ENCODE data around the gene LRRC9.

LRRC9 gene

GRCh38 chr14:60058087-60058486 lies 138.1 kb downstream of the LRRC9 start:
- no peak for DNase-seq (ENCODE audit: low read depth)
- TF ChIP-seq CTCF (IDR thresholded peaks at IDR 0.05; ENCODE audit: low read length, missing control alignments), result no peak
- no peak overlapping the region for H3K4me3 ChIP-seq (replicated peaks; ENCODE audit: low read depth, low read length)

DNA sequence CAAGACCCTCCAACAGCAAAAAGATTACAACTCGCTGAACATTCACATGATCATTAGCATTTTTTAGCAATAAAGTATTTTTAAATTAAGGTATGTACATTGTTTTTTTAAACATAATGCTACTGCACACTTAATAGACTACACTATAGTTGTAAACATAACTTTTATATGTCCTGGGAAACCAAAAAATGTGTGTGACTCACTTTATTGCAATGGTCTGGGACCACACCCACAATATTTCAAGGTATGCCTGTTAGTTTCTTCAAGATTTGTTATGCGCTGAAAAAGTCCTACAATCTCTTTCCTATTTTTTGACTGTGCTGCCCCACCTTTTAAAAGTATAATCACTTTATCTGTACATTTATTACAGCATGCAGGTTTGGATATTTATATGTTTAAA lies 141.4 kb downstream of the LRRC9 start:
- no peak for TF ChIP-seq CTCF (IDR thresholded peaks at IDR 0.05; ENCODE audit: low read length, missing control alignments)
- H3K4me3 ChIP-seq (replicated peaks; ENCODE audit: low read depth, low read length), result no peak overlapping the region
- peak; percentile 10 for DNase-seq (ENCODE audit: low read depth)

DNA sequence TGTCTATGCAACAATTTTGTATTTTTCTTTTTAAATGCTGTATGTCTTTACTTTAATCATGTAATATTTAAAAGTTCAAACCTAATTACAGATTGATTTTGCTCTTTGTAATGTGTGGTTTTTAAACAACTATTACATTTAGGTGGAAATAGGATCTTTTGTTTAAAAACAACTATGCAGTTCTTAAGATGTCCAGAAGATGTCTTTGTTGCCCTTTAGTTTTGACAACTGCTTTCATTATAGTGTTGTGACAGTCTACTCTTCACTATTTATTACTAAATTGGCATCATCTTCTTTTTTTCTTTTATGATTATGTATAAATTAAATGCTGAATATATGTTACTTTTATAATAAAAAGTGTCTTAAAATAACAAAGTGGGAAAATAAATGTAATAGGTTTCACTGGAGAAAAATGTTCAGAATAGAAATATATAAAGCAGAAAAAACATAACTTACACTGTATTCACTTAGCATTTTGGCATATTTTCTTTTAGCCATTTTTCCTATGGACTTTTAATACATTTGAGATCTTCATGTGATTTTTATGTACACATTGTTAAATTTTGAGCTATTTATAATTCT lies 144.6 kb downstream of the LRRC9 start:
- peak; percentile 72 for DNase-seq (ENCODE audit: low read depth)

DNA sequence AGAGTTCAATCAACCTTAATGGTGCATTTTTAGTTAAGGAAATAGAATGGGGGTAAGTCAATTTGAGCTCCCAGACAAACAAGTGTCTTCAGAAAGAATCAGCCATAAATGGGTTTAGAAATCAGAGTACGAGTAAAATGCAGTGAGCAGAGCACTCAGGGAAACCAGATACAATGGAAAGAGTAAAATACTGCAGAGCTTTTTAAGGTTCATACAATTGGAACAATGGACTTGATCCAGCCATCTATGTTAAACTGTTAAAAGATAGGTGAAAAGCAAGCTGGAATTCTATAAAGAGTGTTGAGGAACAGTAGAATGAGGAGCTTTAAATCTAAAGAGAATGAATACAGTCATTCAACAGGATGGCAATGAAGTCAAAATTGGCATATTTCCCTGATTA lies 147.9 kb downstream of the LRRC9 start:
- TF ChIP-seq CTCF (IDR thresholded peaks at IDR 0.05; ENCODE audit: low read length, missing control alignments), result no peak
- no peak overlapping the region for H3K4me3 ChIP-seq (replicated peaks; ENCODE audit: low read depth, low read length)
- DNase-seq (ENCODE audit: low read depth), result no peak

More for the DNA sequence above, 144.6 kb downstream of the LRRC9 start:
- no peak overlapping the region for H3K4me3 ChIP-seq (replicated peaks; ENCODE audit: low read depth, low read length)
- TF ChIP-seq CTCF (IDR thresholded peaks at IDR 0.05; ENCODE audit: low read length, missing control alignments), result peak; percentile 65

DNA sequence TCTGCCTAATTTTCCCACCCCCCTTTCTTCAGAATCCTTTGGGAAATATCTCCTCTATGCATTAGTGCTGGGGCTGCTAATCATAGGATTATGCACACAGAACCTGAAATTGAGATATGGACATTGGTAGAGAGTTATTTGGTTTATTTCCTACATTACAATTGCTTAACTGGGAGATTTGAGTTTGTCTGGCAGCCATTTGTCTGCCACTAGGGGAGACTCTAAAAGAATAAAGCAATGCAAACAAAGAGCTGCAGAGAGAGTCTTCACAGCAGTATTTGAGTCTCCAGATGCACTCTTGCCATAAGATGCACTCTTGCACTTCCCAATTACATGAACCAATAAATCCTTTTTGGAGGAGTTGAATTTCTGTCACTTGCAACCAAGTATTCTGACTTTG lies 159.8 kb downstream of the LRRC9 start:
- H3K4me3 ChIP-seq (replicated peaks; ENCODE audit: low read depth, low read length), result no peak overlapping the region
- TF ChIP-seq CTCF (IDR thresholded peaks at IDR 0.05; ENCODE audit: low read length, missing control alignments), result peak; percentile 26
- DNase-seq (ENCODE audit: low read depth), result no peak

GRCh38 chr14:60085085-60085484 lies 165.1 kb downstream of the LRRC9 start:
- DNase-seq (ENCODE audit: low read depth), result peak; percentile 69
- TF ChIP-seq CTCF (IDR thresholded peaks at IDR 0.05; ENCODE audit: low read length, missing control alignments), result no peak

DNA sequence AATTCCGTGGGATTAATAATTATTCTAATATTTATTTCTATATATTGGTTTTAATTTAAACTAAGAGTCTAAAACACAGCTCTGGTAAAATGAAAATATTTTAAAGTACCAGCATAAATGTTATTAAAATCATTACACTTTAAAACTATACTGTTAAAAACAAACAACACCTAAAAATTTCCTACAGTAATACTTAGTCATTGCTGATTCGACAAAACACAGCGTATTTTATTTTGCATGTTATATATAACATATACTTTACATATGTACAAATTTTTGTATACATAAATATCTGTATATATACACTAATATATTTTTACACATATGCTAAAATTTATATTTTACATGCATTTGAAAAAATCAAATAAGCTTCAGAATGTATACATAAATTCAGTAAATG lies 165.7 kb downstream of the LRRC9 start:
- H3K4me3 ChIP-seq (replicated peaks; ENCODE audit: low read depth, low read length), result no peak overlapping the region
- no peak for TF ChIP-seq CTCF (IDR thresholded peaks at IDR 0.05; ENCODE audit: low read length, missing control alignments)
- no peak for DNase-seq (ENCODE audit: low read depth)

More at GRCh38 chr14:60085085-60085484, 165.1 kb downstream of the LRRC9 start:
- no peak overlapping the region for H3K4me3 ChIP-seq (replicated peaks; ENCODE audit: low read depth, low read length)

Measured in fibroblast of pulmonary artery (primary cell).